PC-3 (cell line): ENCODE measurements around the gene SYT5.

Experiments used
- CTCF ChIP-seq: fragments of 300-600 bp; sonication (generic); conservative IDR thresholded peaks from 2 replicates; pipeline ENCODE4 v1.5.1; 2017; ENCODE audit warnings: antibody characterized with exemption, low read depth, mild to moderate bottlenecking, low read length
- EZH2 ChIP-seq: fragments of 300-600 bp; sonication (generic); IDR thresholded peaks from one replicate; pipeline ENCODE4 v1.6.1; 2017; ENCODE audit warnings: antibody characterized with exemption, mild to moderate bottlenecking, low read length; ENCODE audit not compliant: unreplicated experiment
- EZH2phosphoT487 ChIP-seq: fragments of 300-600 bp; sonication (generic); IDR thresholded peaks from 2 replicates; pipeline ENCODE4 v1.6.1; 2018; ENCODE audit warnings: mild to moderate bottlenecking, antibody characterized with exemption, low read length, borderline replicate concordance

- TF ChIP-seq CTCF = no peak
- TF ChIP-seq EZH2 = no peak
- no peak for TF ChIP-seq EZH2phosphoT487
These were observed 19.6 kb upstream of the SYT5 start for GRCh38 chr19:55199620-55200204.
